K562 (cell line): ENCODE measurements around the gene DLGAP1. TPM values are rescaled to one million over a fixed set of nuclear protein-coding genes. Genes with fewer than 3 reads are reported as not detected.
A peak's percentile ranks its signal among the peaks of the same experiment; 100 is the strongest.

ENCODE experiments used
- BHLHE40 ChIP-seq: IDR thresholded peaks from 2 replicates; pipeline ENCODE4 v1.6.1; 2011; ENCODE audit warnings: low read length, improper control_type of control experiment
- CEBPB ChIP-seq: fragments of 450-650 bp; IDR thresholded peaks from 2 replicates; pipeline ENCODE4 v1.6.1; 2016; ENCODE audit warnings: missing genetic modification characterization, missing compliant biosample characterization
- CXXC5 ChIP-seq: fragments of 250-450 bp; sonication (Bioruptor Pico); IDR thresholded peaks from 2 replicates; pipeline ENCODE4 v1.8.0; 2022; ENCODE audit warnings: inconsistent platforms, mild to moderate bottlenecking, moderate library complexity
- HNRNPLL ChIP-seq: fragments of 200-400 bp; formaldehyde crosslinking; IDR thresholded peaks from 2 replicates; pipeline ENCODE4 v1.6.1; 2017; ENCODE audit warnings: low read length, low read depth, mild to moderate bottlenecking; ENCODE audit not compliant: poor library complexity, severe bottlenecking
- POLR2B ChIP-seq: fragments of 450-650 bp; IDR thresholded peaks from 2 replicates; pipeline ENCODE4 v1.6.1; 2018; ENCODE audit warnings: low read depth; ENCODE audit not compliant: partially characterized antibody
- POU5F1 ChIP-seq: fragments of 150-350 bp; IDR thresholded peaks from 2 replicates; pipeline ENCODE4 v1.6.1; 2014; ENCODE audit warnings: borderline replicate concordance, low read length, low read depth, mild to moderate bottlenecking; ENCODE audit not compliant: partially characterized antibody
- PRMT5 ChIP-seq: sonication (generic); formaldehyde crosslinking; IDR thresholded peaks from 2 replicates; pipeline ENCODE4 v1.5.0; 2020; ENCODE audit warnings: missing genetic modification reagents
- SLC30A9 ChIP-seq: fragments of 250-450 bp; sonication (Bioruptor Pico); IDR thresholded peaks from 2 replicates; pipeline ENCODE4 v1.8.0; 2022; ENCODE audit warnings: mild to moderate bottlenecking, moderate library complexity
- ZNF134 ChIP-seq: fragments of 250-450 bp; sonication (Bioruptor Pico); conservative IDR thresholded peaks from 2 replicates; pipeline ENCODE4 v1.4.0; 2020
- ZNF695 ChIP-seq: fragments of 450-650 bp; formaldehyde crosslinking; IDR thresholded peaks from 2 replicates; pipeline ENCODE4 v1.4.0; 2020; ENCODE audit warnings: mild to moderate bottlenecking, moderate library complexity
- ZNF785 ChIP-seq: fragments of 250-450 bp; sonication (Bioruptor Pico); IDR thresholded peaks from 2 replicates; pipeline ENCODE4 v1.4.0; 2020; ENCODE audit warnings: mild to moderate bottlenecking
- ZNF79 ChIP-seq: fragments of 250-450 bp; sonication (Bioruptor Pico); IDR thresholded peaks from 2 replicates; pipeline ENCODE4 v1.4.0; 2020; ENCODE audit warnings: low read depth, mild to moderate bottlenecking, moderate library complexity
- polyA plus RNA-seq, 8 experiments: library from polyadenylated mRNA; depleted of rRNA in 4 of 8; stranded (reverse) in 5 of 8; unstranded in 3 of 8; fragments of >200 nt; fragmentation: Nextera tagmentation in 2 of 8; fragmentation: Illumina TruSeq in 1 of 8; extraction: Ambion mirVana in 2 of 8; extraction: Trizol in 1 of 8; gene quantifications; 2 replicates each; pipeline versions ENCODE4 v1.2.1 to v1.2.3, GENCODE V29; 2011 to 2014; ENCODE audit warnings: inconsistent platforms in 1 of 8, missing spikeins in 1 of 8
- total RNA-seq, 7 experiments: library from RNA; depleted of rRNA in 6 of 7; stranded (reverse); fragments of >200 nt in 6 of 7; fragmentation: Illumina TruSeq in 2 of 7; extraction: Trizol in 2 of 7; gene quantifications; 2 replicates each; pipeline versions ENCODE4 v1.2.1 to v1.2.3, GENCODE V29; 2011 to 2021; ENCODE audit warnings: low replicate concordance in 1 of 7
- TF ChIP-seq, protein P1 (sequence below), 2 experiments: fragments of 450-650 bp; IDR thresholded peaks; 2 replicates each; pipeline ENCODE4 v1.6.1; 2016; ENCODE audit warnings: mild to moderate bottlenecking in 2 of 2, borderline replicate concordance in 1 of 2, low read depth in 1 of 2, moderate library complexity in 1 of 2
- TF ChIP-seq, protein P2 (sequence below): sonication (generic); formaldehyde crosslinking; IDR thresholded peaks from 2 replicates; pipeline ENCODE4 v1.5.0; 2020; ENCODE audit warnings: missing genetic modification reagents
- TF ChIP-seq, protein P3 (sequence below): fragments of 450-650 bp; IDR thresholded peaks from 2 replicates; pipeline ENCODE4 v1.6.1; 2016; ENCODE audit warnings: antibody characterized with exemption
- TF ChIP-seq, protein P4 (sequence below): fragments of 450-650 bp; formaldehyde crosslinking; IDR thresholded peaks from 2 replicates; pipeline ENCODE4 v1.4.0; 2020; ENCODE audit warnings: mild to moderate bottlenecking, moderate library complexity

Gene DLGAP1
- total and polyA plus RNA-seq, 9 of the 15 experiments (the other 6 are each of a cell fraction or from before 2014, with no cell fraction given): 0.04 to 0.22 (median 0.08) TPM

DNA sequence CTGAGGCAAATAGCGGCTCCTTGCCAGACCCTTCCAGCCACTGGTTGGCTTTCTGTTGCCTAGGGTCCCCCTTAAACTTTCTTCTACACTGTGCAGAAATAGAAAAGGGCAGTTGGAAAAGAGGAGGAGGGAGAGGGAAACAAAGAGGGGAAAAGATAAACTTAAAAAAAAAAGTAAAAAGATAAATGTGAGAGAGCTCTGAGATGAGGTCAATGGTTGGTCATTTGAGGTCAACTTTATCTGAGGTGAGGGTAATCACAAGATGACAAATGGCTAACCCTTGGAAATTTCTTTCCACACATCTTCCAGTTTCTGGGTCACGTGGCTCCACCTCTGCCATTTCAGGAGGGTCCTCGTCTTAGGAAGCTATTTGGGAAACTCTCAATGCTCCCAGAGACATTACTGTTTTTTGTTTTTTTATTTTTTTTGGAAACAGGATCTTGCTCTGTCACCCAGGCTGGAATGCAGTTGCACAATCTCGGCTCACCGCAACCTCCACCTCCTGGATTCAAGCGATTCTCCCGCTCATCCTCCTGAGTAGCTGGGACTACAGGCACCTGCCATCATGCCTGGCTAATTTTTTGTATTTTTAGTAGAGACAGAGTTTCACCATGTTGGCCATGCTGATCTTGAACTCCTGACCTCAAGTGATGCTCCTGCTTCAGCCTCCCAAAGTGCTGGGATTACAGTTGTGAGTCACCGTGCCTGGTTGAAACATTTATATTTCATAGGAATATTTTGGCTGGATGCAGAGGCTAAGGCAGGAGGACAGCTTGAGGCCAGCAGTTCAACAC lies 805.3 kb downstream of the DLGAP1 start (continued):
- TF ChIP-seq POLR2B (no peak), ZNF785 (CRISPR knock-in tag) (no peak), PRMT5 (no peak), CEBPB (tag) (peak; percentile 100), HNRNPLL (no peak), POU5F1 (no peak), BHLHE40 (peak; percentile 60; the same call in 1 of the 2 replicates), SLC30A9 (no peak), ZNF695 (CRISPR knock-in tag) (no peak), ZNF134 (CRISPR knock-in tag) (no peak), CXXC5 (CRISPR knock-in tag) (peak; percentile 67), ZNF79 (CRISPR knock-in tag) (no peak)
- TF ChIP-seq, protein P1, sequence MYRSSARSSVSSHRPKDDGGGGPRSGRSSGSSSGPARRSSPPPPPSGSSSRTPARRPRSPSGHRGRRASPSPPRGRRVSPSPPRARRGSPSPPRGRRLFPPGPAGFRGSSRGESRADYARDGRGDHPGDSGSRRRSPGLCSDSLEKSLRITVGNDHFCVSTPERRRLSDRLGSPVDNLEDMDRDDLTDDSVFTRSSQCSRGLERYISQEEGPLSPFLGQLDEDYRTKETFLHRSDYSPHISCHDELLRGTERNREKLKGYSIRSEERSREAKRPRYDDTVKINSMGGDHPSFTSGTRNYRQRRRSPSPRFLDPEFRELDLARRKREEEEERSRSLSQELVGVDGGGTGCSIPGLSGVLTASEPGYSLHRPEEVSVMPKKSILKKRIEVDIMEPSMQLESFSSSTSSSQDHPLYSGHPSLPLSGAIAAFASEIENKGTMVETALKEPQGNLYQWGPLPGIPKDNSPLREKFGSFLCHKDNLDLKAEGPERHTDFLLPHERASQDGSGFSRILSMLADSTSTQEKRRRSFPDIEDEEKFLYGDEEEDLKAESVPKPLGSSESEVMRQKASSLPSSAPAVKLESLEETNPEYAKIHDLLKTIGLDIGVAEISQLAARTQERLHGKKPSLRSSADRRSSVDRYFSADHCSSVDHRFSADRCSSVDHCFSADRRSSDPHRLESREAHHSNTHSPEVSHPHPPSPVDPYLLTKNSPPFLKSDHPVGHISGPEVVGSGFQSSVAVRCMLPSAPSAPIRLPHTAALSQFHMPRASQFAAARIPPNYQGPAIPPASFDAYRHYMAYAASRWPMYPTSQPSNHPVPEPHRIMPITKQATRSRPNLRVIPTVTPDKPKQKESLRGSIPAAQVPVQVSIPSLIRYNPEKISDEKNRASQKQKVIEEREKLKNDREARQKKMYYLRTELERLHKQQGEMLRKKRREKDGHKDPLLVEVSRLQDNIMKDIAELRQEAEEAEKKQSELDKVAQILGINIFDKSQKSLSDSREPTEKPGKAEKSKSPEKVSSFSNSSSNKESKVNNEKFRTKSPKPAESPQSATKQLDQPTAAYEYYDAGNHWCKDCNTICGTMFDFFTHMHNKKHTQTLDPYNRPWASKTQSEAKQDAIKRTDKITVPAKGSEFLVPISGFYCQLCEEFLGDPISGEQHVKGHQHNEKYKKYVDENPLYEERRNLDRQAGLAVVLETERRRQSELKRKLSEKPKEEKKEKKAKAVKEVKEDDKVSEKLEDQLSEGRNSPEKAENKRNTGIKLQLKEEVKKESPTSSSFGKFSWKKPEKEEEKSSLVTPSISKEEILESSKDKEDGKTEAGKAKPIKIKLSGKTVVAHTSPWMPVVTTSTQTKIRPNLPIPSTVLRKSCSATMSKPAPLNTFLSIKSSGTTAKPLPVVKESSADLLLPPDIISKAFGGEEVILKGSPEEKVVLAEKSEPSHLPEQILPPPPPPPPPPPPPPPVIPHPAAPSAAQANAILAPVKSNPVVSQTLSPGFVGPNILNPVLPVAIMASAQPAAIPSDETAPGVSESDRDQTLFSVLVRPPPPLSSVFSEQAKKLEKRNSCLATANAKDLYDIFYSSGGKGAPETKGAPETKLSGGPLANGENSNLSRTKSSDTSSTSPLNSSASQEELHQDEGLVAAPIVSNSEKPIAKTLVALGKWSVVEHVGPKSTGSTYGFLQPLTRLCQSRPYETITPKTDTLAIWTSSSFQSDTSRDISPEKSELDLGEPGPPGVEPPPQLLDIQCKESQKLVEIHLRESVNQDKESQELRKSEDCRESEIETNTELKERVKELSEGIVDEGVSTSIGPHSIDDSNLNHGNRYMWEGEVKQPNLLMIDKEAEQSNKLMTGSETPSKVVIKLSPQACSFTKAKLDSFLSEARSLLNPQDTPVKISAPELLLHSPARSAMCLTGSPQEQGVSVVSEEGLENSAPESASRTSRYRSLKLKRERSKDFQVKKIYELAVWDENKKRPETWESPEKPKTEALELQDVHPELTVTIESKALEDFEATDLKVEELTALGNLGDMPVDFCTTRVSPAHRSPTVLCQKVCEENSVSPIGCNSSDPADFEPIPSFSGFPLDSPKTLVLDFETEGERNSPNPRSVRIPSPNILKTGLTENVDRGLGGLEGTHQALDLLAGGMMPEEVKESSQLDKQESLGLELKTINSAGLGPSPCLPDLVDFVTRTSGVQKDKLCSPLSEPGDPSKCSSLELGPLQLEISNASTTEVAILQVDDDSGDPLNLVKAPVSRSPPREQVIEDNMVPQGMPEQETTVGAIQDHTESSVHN (IDR thresholded peaks at IDR 0.05; ENCODE audit: borderline replicate concordance in 1 of 2, low read depth in 1 of 2): no peak
- TF ChIP-seq, protein P2, sequence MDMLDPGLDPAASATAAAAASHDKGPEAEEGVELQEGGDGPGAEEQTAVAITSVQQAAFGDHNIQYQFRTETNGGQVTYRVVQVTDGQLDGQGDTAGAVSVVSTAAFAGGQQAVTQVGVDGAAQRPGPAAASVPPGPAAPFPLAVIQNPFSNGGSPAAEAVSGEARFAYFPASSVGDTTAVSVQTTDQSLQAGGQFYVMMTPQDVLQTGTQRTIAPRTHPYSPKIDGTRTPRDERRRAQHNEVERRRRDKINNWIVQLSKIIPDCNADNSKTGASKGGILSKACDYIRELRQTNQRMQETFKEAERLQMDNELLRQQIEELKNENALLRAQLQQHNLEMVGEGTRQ (CRISPR knock-in tag): no peak
- TF ChIP-seq, protein P3, sequence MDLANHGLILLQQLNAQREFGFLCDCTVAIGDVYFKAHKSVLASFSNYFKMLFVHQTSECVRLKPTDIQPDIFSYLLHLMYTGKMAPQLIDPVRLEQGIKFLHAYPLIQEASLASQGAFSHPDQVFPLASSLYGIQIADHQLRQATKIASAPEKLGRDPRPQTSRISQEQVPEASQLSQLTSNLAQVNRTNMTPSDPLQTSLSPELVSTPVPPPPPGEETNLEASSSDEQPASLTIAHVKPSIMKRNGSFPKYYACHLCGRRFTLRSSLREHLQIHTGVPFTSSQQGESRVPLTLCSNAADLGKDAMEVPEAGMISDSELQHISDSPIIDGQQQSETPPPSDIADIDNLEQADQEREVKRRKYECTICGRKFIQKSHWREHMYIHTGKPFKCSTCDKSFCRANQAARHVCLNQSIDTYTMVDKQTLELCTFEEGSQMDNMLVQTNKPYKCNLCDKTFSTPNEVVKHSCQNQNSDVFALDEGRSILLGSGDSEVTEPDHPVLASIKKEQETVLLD: no peak
- TF ChIP-seq, protein P4, sequence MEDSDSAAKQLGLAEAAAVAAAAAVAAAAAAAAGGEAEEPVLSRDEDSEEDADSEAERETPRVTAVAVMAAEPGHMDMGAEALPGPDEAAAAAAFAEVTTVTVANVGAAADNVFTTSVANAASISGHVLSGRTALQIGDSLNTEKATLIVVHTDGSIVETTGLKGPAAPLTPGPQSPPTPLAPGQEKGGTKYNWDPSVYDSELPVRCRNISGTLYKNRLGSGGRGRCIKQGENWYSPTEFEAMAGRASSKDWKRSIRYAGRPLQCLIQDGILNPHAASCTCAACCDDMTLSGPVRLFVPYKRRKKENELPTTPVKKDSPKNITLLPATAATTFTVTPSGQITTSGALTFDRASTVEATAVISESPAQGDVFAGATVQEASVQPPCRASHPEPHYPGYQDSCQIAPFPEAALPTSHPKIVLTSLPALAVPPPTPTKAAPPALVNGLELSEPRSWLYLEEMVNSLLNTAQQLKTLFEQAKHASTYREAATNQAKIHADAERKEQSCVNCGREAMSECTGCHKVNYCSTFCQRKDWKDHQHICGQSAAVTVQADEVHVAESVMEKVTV (CRISPR knock-in tag): no peak
